Retinal pigment epithelial cell (primary cell): ENCODE results near the gene SRRT.
A peak's percentile ranks its signal among the peaks of the same experiment; 100 is the strongest.

Source experiments
- DNase-seq: peaks from one replicate; pipeline ENCODE4 v3.0.0-alpha.2; 2010; ENCODE audit warnings: low read depth
- H3K4me3 ChIP-seq: 2 replicates; pipeline ENCODE4 v1.5.1; 2011; ENCODE audit warnings: mild to moderate bottlenecking, low read length, control low read depth, moderate library complexity
- TF ChIP-seq, protein P1 (sequence below): conservative IDR thresholded peaks from 2 replicates; pipeline ENCODE4 v1.5.1; 2011; ENCODE audit warnings: low read depth, low read length, control low read depth, inconsistent platforms

The SRRT gene

DNA sequence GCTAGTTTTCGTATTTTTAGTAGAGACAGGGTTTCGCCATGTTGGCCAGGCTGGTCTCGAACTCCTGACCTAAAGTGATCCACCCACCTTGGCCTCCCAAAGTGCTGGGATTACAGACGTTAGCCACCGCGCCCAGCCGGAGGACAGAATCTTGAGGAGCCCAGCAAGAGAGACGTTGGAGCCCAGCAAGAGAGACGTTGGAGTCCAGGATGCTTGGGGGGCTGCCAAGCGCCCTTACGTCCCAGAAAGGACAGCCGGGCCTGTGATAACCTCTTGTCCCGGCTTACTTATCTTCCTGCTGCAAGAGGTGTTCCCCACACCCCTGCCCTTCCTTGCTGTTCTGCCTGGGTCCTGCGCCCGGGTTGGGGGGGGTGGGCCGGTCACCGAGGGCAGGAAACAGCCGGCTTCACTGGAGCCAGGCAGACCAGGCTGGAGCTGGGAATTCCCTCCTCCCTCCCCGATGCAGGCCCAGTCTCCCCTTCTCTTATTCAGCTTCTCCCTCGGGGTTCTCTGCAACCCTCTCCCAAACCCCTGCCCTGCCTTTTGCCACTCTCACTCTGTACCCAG, 45.7 kb upstream of the SRRT start:
- TF ChIP-seq, protein P1, sequence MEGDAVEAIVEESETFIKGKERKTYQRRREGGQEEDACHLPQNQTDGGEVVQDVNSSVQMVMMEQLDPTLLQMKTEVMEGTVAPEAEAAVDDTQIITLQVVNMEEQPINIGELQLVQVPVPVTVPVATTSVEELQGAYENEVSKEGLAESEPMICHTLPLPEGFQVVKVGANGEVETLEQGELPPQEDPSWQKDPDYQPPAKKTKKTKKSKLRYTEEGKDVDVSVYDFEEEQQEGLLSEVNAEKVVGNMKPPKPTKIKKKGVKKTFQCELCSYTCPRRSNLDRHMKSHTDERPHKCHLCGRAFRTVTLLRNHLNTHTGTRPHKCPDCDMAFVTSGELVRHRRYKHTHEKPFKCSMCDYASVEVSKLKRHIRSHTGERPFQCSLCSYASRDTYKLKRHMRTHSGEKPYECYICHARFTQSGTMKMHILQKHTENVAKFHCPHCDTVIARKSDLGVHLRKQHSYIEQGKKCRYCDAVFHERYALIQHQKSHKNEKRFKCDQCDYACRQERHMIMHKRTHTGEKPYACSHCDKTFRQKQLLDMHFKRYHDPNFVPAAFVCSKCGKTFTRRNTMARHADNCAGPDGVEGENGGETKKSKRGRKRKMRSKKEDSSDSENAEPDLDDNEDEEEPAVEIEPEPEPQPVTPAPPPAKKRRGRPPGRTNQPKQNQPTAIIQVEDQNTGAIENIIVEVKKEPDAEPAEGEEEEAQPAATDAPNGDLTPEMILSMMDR = no peak

DNA sequence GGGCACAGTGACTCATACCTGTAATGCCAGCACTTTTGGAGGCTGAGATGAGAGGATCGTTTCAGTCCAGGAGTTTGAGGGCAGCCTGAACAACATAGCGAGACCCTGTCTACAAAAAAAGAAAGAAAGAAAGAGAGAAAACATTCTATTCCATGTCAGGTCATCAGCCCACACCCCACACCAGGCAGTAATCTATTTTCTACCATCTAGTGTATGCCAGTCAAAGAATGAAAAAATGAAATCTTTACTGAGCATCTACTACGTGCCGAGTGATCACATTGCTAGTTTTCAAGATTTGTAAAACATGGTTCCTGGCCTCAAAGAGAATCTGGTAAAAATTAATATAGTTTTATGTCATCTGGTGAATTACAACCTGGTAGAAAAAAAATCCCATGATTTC, 44.5 kb upstream of the SRRT start:
- H3K4me3 ChIP-seq = no peak overlapping the region
- TF ChIP-seq, protein P1 = no peak
- DNase-seq = no peak

More for the DNA sequence above, 45.7 kb upstream of the SRRT start:
- H3K4me3 ChIP-seq = no peak overlapping the region
- no peak for DNase-seq

DNA sequence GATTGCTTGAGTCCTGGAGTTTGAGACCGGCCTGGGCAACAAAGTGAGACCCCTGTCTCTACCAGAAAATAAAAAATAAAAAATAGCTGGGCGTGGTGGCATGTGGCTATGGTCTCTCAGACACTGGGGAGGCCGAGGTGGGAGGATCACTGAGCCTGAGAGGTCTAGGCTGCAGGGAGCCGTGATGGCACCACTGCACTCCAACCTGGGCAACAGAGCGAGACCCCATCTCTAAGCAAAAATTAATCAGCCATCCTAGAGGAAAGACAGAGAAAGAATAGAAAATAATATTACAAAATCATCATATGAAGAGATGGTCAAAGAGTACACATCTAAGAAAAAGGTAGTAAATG, 42.6 kb upstream of the SRRT start:
- H3K4me3 ChIP-seq = no peak overlapping the region
- TF ChIP-seq, protein P1 = no peak
- no peak for DNase-seq

DNA sequence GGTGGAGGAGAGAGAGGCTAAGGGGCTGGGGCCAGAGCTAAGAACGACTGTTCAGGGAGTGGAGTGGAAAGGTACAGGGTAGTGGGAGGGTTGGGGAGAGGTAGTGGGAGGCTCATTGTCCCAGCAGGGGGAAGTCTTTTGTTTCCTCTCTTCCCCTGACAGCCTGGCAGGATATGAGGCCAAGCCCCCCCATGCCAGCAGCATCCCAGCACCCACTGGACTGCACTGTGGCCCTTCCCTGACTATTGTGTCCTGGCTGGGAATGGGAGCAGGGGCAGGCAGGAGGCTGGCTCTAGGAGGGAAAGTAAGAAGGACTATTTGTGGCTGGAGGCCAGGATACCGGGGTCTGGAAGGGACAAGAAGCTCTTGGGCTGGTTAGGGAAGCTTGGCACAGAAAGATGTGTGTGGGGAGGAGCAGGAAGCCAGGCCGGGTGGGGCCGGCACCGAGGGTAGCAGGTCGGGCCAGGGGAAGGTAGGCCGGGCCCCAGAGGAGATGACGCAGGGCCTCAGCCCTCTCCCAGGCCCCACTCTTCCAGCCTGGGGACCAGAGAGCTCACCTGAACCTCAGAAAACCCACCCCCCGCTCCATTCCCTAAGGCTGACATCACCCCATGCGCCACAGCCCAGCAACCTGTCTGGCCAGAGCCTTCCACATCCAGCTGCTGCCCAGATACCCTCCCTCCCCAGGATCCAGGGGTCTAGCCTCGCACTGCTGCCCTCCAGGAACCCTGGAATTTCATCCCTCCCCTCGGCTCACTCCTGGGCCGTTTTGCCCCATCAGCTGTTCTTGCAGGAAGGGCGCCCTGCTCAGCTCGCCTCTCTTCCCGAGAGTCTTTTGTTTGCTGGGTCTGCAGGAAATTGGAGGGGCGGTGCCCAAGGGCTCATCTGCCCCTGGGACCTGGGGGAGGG, 38.7 kb upstream of the SRRT start:
- H3K4me3 ChIP-seq = no peak overlapping the region
- no peak for DNase-seq
- TF ChIP-seq, protein P1 = no peak

DNA sequence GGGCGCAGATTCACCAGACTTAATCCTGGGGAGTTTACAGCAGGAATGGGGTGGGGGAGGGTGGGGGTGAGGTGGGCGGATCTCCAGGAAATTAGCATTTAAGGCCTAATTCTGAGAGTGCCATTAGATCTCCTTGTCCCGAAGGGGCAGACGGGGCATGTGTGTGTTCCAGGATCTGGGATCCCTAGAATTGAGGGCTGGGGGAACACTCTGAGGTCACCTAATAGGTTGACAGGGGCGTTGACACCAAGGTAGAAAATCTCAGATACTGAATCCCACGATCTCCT, 38.1 kb upstream of the SRRT start:
- no peak for DNase-seq
- TF ChIP-seq, protein P1 = no peak
- peak overlapping the region; percentile 45 for H3K4me3 ChIP-seq

DNA sequence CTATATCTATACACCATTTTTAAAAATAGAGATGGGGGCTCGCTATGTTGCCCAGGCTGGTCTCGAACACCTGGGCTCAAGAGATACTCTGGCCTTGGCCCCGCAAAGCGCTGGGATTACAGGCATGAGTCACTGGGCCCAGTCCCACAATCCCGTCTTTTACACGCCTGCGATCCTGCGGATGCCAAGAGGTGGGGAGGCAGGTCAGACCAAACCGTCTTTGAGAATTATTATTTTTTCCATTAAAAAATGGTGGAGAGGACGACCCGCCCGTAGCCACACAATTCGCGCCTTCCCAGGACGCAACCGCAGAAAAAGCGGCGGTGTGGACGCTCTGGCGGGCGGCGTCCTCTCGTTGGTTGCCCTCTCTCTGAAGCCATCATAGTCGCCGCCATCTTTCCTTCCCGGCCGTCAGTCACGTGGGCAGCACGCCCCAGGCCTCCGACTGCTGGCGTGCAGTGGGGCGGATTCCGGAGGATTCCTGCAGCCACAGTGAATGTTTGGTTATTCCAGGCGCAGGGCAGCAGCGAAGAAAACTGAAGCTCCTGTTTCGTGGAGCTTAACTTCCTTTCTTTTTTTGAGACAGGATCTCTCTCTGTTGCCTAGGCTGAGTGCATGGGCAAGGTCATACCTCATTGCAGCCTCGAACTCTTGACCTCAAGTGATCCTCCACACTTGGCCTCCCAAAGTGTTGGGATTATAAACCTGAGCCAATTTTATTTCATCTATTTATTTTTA, 37.6 kb upstream of the SRRT start:
- peak; percentile 69 for DNase-seq
- peak overlapping the region; percentile 45 for H3K4me3 ChIP-seq
- TF ChIP-seq, protein P1 = no peak
